ENCODE results near the gene CFAP65. TPM values are rescaled to one million over a fixed set of nuclear protein-coding genes. Genes with fewer than 3 reads are reported as not detected.

CFAP65 gene
- total RNA-seq, 1 experiment from 2014 or later: 0.52 TPM

GRCh38 chr2:218979846-218980734 lies 61.2 kb downstream of the CFAP65 start:
- Histone ChIP-seq H3K4me1 (ENCODE audit: control insufficient read depth in 1 of 2, insufficient read depth in 2 of 2, low read length in 2 of 2) (peaks cover 0 to 10% of the 10 kb centered on the region in 2 experiments; a peak in 1 of 4 replicates), H3K27me3 (ENCODE audit: insufficient read depth, low read length) (no peaks in the 10 kb centered on the region), H3K4me3 (replicated peaks in 1 of 2; ENCODE audit: low read depth in 1 of 2, low read length in 2 of 2) (peak overlapping the region; percentile 38 to 54), H3K9me2 (ENCODE audit: insufficient read depth) (no peaks in the 10 kb centered on the region), H3K9me3 (ENCODE audit: control insufficient read depth in 1 of 2, insufficient read depth in 1 of 2, low read depth in 1 of 2, low read length in 2 of 2) (no peaks in the 10 kb centered on the region), H3K9ac (ENCODE audit: low read length) (peak overlapping the region; percentile 29; the same call in 1 of the 2 replicates), H3K4me2 (ENCODE audit: low read length) (peak overlapping the region; percentile 98), H4K20me1 (ENCODE audit: insufficient read depth) (no peaks in the 10 kb centered on the region), H2AFZ (ENCODE audit: low read depth, low read length, poor library complexity, severe bottlenecking) (peak overlapping the region; percentile 89), H3K36me3 (ENCODE audit: control insufficient read depth in 1 of 2, insufficient read depth in 2 of 2, low read length in 2 of 2) (no peaks in the 10 kb centered on the region), H3K79me2 (ENCODE audit: insufficient read depth, low read length) (no peaks in the 10 kb centered on the region), H3K27ac (ENCODE audit: low read depth, low read length) (no peak overlapping the region)
- intact Hi-C loops (cut with micrococcal nuclease): loop anchor here (2.0 kb wide), 2 partner anchors 103 to 127 kb away; no protein-coding TSS in a partner anchor
- ChIA-PET RAD21 (ENCODE audit: low non-redundant PET in 1 of 2, low total read pairs in 2 of 2, uncharacterized antibody in 2 of 2, unreplicated experiment in 2 of 2) (interaction anchor here (0.7 to 1.3 kb wide), 7 partner anchors 14 to 175 kb away, joined by 3 to 6 read pairs (median 3); no protein-coding TSS in a partner anchor), CTCF (interaction anchor here (0.6 to 2.3 kb wide), 44 partner anchors 9 to 550 kb away, joined by 3 to 42 read pairs (median 4); partner anchors contain the start of genes ANKZF1, ATG9A and CDK5R2), POLR2A (interaction anchor here (0.8 kb wide), 1 partner anchor 22 kb away, joined by 4 read pairs; no protein-coding TSS in a partner anchor)
- TF ChIP-seq SIN3A (IDR thresholded peaks at IDR 0.05; ENCODE audit: low read depth) (no peak), ZBTB33 (IDR thresholded peaks at IDR 0.05; ENCODE audit: extremely low read depth, insufficient replicate concordance, low read length) (peak; percentile 7), TCF7L2 (IDR thresholded peaks at IDR 0.05; ENCODE audit: borderline replicate concordance, extremely low read depth, insufficient read depth, insufficient read length) (no peak), RAD21 (IDR thresholded peaks at IDR 0.05; ENCODE audit: low read depth) (peak; percentile 91), REST (IDR thresholded peaks at IDR 0.05; ENCODE audit: low read depth) (no peak), ZNF274 (IDR thresholded peaks at IDR 0.05; ENCODE audit: low read depth, low read length) (no peak), SP1 (IDR thresholded peaks at IDR 0.05; ENCODE audit: low read depth) (no peak), POLR2AphosphoS5 (IDR thresholded peaks at IDR 0.05; ENCODE audit: low read depth, low read length) (peak; percentile 18; the same call in 1 of the 2 replicates), CBX3 (IDR thresholded peaks at IDR 0.05; ENCODE audit: low read depth) (no peak), CTCF (IDR thresholded peaks at IDR 0.05 in 2 of 3, conservative IDR thresholded peaks at IDR 0.05 in 1 of 3; ENCODE audit: borderline replicate concordance in 1 of 3, insufficient read depth in 1 of 3, low read depth in 2 of 3, low read length in 2 of 3) (peak; percentile 88 to 99 (median 99))
- DNase-seq (ENCODE audit: low read depth, low spot score) (peak; percentile 68), ATAC-seq (peak; percentile 98)
- BruUV-seq (replicated peaks): no TSS peak
